ENCODE data around the gene S100A2.

S100A2 gene

DNA sequence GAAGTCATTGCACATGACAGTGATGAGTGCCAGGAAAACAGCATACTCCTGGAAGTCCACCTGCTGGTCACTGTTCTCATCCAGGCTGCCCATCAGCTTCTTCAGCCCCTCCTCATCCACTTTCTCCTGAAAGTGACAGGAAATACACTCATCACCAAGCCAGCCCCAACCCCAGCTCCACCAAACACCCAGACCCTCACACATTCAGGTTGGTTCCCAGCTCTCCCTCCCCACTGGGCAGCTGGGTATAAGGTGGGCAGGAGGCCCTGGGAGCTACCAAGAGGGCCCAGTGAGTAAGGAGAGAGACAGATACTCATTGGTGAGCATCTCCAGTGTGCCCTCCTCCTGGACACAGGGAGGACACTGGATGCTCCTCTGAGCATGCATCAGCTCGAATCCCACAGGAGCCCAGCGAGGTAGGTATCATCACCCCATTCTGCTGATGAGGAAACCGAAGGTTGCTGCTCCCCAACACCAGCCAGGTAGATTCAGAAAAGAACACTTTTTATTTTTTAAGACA, 4.1 kb downstream of the S100A2 start:
- ChIA-PET POLR2A (no interaction called here), CTCF (interaction anchor here (0.9 to 11.1 kb wide), 8 partner anchors 8 to 51 kb away, joined by 3 to 116 read pairs (median 4); partner anchors contain the start of gene S100A6)
- Histone ChIP-seq H3K27me3 (replicated peaks in 2 of 5; ENCODE audit: control insufficient read depth in 4 of 5, insufficient read depth in 5 of 5, low read length in 4 of 5) (no peaks in the 10 kb centered on the region), H3K36me3 (ENCODE audit: control insufficient read depth in 4 of 4, insufficient read depth in 4 of 4, low read length in 3 of 4) (no peaks in the 10 kb centered on the region), H3K4me3 (ENCODE audit: control insufficient read depth in 1 of 7, extremely low read depth in 1 of 7, insufficient read depth in 4 of 7, low read depth in 2 of 7, low read length in 6 of 7) (no peak overlapping the region), H3K4me1 (ENCODE audit: control extremely low read depth in 1 of 4, control insufficient read depth in 4 of 4, insufficient read depth in 4 of 4, low read length in 3 of 4) (peaks cover 0 to 28% (median 13%) of the 10 kb centered on the region in 4 experiments), H3K27ac (ENCODE audit: insufficient read depth in 1 of 2, low read depth in 1 of 2, low read length in 2 of 2, poor library complexity in 1 of 2, severe bottlenecking in 2 of 2) (no peak overlapping the region), H3K9me3 (ENCODE audit: control extremely low read depth in 1 of 5, control insufficient read depth in 4 of 5, insufficient read depth in 2 of 5, low read depth in 1 of 5, low read length in 4 of 5) (no peaks in the 10 kb centered on the region)
- whole genome bisulfite sequencing (ENCODE audit: insufficient coverage), result 96% methylated on average over 3 of the region's 3 CpGs
- no peak for DNase-seq

DNA sequence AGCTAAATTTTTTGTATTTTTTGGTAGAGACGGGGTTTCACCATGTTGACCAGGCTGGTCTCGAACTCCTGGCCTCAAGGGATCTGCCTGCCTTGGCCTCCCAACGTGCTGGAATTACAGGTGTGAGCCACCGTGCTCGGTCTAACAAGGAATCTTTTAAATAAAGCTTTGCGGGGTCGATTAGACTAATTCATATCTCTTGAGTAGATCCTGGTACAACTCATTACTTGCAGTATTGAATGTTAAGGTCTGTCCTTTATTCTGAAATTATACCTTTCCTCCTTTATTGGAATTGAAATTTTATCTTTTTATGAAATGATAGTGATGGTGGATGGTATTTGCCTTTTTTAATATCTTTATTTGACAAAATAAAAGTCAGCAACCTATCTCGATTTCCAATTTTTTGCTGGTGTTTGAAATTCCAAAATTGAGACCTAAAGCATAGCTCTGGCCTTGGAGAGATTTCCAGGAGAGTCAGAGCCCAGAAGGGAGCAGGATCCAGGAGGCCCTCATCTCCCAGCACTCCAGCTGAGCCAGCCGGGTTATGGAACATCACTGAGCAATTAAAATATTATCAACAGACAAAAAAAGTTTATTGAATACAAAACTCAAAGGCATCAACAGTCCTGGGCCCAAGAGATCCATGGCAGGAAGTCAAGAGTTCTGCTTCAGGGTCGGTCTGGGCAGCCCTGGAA, 4.7 kb downstream of the S100A2 start:
- Histone ChIP-seq H3K27me3 (replicated peaks in 2 of 5; ENCODE audit: control insufficient read depth in 4 of 5, insufficient read depth in 5 of 5, low read length in 4 of 5) (no peaks in the 10 kb centered on the region), H3K27ac (ENCODE audit: insufficient read depth in 1 of 2, low read depth in 1 of 2, low read length in 2 of 2, poor library complexity in 1 of 2, severe bottlenecking in 2 of 2) (no peak overlapping the region), H3K36me3 (ENCODE audit: control insufficient read depth in 4 of 4, insufficient read depth in 4 of 4, low read length in 3 of 4) (no peaks in the 10 kb centered on the region), H3K4me1 (ENCODE audit: control extremely low read depth in 1 of 4, control insufficient read depth in 4 of 4, insufficient read depth in 4 of 4, low read length in 3 of 4) (peaks cover 0 to 22% (median 7%) of the 10 kb centered on the region in 4 experiments), H3K4me3 (ENCODE audit: control insufficient read depth in 1 of 7, extremely low read depth in 1 of 7, insufficient read depth in 4 of 7, low read depth in 2 of 7, low read length in 6 of 7) (no peak overlapping the region), H3K9me3 (ENCODE audit: control extremely low read depth in 1 of 5, control insufficient read depth in 4 of 5, insufficient read depth in 2 of 5, low read depth in 1 of 5, low read length in 4 of 5) (no peaks in the 10 kb centered on the region)
- ChIA-PET CTCF (interaction anchor here (0.9 to 11.1 kb wide), 7 partner anchors 7 to 51 kb away, joined by 3 to 116 read pairs (median 5); partner anchors contain the start of gene S100A6), POLR2A (no interaction called here)
- WGBS (ENCODE audit: insufficient coverage), result 95% methylated on average over 6 of the region's 10 CpGs
- DNase-seq, result no peak

DNA sequence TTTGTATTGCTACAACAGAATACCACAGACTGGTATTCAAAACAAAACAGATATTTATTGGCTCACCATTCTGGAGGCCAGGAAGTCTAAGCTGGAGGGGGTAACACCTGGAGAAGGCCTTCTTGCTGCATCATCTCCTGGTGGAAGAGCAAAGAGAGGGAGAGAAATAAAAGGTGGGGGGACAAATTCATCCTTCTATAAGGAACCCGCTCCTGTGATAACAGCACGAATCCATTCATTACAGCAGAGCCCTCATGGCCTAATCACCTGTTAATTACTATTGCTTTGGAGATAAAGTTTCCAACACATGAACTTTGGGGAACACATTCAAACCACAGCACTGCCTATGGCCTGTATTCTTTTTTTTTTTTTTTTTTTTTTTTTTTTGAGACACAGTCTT, 5.4 kb downstream of the S100A2 start:
- Histone ChIP-seq H3K4me1 (ENCODE audit: control extremely low read depth in 1 of 4, control insufficient read depth in 4 of 4, insufficient read depth in 4 of 4, low read length in 3 of 4) (peaks cover 0 to 15% (median under 1%) of the 10 kb centered on the region in 4 experiments), H3K27me3 (replicated peaks in 2 of 5; ENCODE audit: control insufficient read depth in 4 of 5, insufficient read depth in 5 of 5, low read length in 4 of 5) (no peaks in the 10 kb centered on the region), H3K27ac (ENCODE audit: insufficient read depth in 1 of 2, low read depth in 1 of 2, low read length in 2 of 2, poor library complexity in 1 of 2, severe bottlenecking in 2 of 2) (no peak overlapping the region), H3K36me3 (ENCODE audit: control insufficient read depth in 4 of 4, insufficient read depth in 4 of 4, low read length in 3 of 4) (no peaks in the 10 kb centered on the region), H3K4me3 (ENCODE audit: control insufficient read depth in 1 of 7, extremely low read depth in 1 of 7, insufficient read depth in 4 of 7, low read depth in 2 of 7, low read length in 6 of 7) (no peak overlapping the region), H3K9me3 (ENCODE audit: control extremely low read depth in 1 of 5, control insufficient read depth in 4 of 5, insufficient read depth in 2 of 5, low read depth in 1 of 5, low read length in 4 of 5) (no peaks in the 10 kb centered on the region)
- POLR2A ChIA-PET, result no interaction called here
- WGBS (ENCODE audit: insufficient coverage), result no CpG with 5 or more reads among the region's 2 CpGs
- CTCF ChIA-PET, result interaction anchor here (1.1 to 11.1 kb wide), 4 partner anchors 8 to 26 kb away, joined by 3 to 116 read pairs (median 5); partner anchors contain the start of gene S100A6
- DNase-seq, result no peak

DNA sequence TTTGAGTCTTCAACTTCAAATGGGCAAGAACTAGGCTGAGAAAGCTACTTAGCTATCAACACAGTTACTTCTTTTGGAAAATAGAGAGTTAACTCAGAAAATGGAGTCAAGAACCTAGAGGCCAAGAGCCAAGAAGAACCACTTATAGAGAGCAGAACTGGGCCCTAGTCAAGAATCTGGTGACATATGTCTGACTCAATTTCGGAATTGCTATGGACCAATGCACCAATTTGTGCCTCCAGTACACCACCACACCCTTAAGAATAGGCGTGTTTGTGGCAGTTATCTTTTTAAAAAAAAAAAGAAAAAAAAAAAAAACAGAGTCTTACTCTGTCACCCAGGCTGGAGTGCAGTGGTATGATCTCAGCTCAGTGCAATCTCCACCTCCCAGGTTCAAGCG, 7.8 kb downstream of the S100A2 start:
- CTCF ChIA-PET, result interaction anchor here (0.7 to 11.1 kb wide), 5 partner anchors 10 to 23 kb away, joined by 4 to 116 read pairs (median 7); partner anchors contain the start of genes S100A4, S100A5 and S100A6
- DNase-seq, result no peak
- Histone ChIP-seq H3K4me3 (ENCODE audit: control insufficient read depth in 1 of 7, extremely low read depth in 1 of 7, insufficient read depth in 4 of 7, low read depth in 2 of 7, low read length in 6 of 7) (no peak overlapping the region), H3K27me3 (replicated peaks in 2 of 5; ENCODE audit: control insufficient read depth in 4 of 5, insufficient read depth in 5 of 5, low read length in 4 of 5) (no peaks in the 10 kb centered on the region), H3K36me3 (ENCODE audit: control insufficient read depth in 4 of 4, insufficient read depth in 4 of 4, low read length in 3 of 4) (no peaks in the 10 kb centered on the region), H3K9me3 (ENCODE audit: control extremely low read depth in 1 of 5, control insufficient read depth in 4 of 5, insufficient read depth in 2 of 5, low read depth in 1 of 5, low read length in 4 of 5) (no peaks in the 10 kb centered on the region), H3K27ac (ENCODE audit: insufficient read depth in 1 of 2, low read depth in 1 of 2, low read length in 2 of 2, poor library complexity in 1 of 2, severe bottlenecking in 2 of 2) (no peak overlapping the region), H3K4me1 (ENCODE audit: control extremely low read depth in 1 of 4, control insufficient read depth in 4 of 4, insufficient read depth in 4 of 4, low read length in 3 of 4) (peaks cover 0 to 18% (median 13%) of the 10 kb centered on the region in 4 experiments)
- WGBS (ENCODE audit: insufficient coverage), result 100% methylated on average over 1 of the region's 3 CpGs
- POLR2A ChIA-PET, result no interaction called here

DNA sequence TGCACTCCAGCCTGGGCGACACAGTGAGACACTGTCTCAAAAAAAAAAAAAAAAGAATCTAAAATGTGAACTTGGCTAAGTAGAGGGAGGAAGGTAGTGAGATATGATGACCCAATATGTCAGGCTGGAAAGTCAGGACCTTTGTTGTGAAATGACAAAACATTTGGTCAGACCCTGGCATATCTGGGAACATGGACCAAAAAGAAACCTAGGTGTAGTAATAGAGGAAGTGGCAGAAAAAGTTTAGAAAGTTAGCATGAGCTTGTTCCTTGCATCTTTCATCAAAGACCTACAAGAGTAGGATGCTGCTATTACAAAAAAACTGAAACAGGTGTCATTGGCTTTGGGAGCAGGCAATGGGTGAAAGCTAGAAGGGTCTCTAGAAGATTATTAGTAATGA, 9.3 kb downstream of the S100A2 start:
- no CpG with 5 or more reads among the region's 1 CpG for WGBS (ENCODE audit: insufficient coverage)
- no peak overlapping the region for H3K4me3 ChIP-seq (ENCODE audit: control insufficient read depth in 1 of 7, extremely low read depth in 1 of 7, insufficient read depth in 4 of 7, low read depth in 2 of 7, low read length in 6 of 7)
- H3K9me3 ChIP-seq (ENCODE audit: control extremely low read depth in 1 of 5, control insufficient read depth in 4 of 5, insufficient read depth in 2 of 5, low read depth in 1 of 5, low read length in 4 of 5), result no peaks in the 10 kb centered on the region
- no peak for DNase-seq
- no peak overlapping the region for H3K27ac ChIP-seq (ENCODE audit: insufficient read depth in 1 of 2, low read depth in 1 of 2, low read length in 2 of 2, poor library complexity in 1 of 2, severe bottlenecking in 2 of 2)
- CTCF ChIA-PET, result interaction anchor here (0.9 to 11.1 kb wide), 4 partner anchors 12 to 96 kb away, joined by 3 to 116 read pairs (median 6); partner anchors contain the start of genes S100A4 and S100A6
- no peaks in the 10 kb centered on the region for H3K36me3 ChIP-seq (ENCODE audit: control insufficient read depth in 4 of 4, insufficient read depth in 4 of 4, low read length in 3 of 4)
- POLR2A ChIA-PET, result interaction anchor here (1.0 kb wide), 1 partner anchor 11 kb away, joined by 3 read pairs; no protein-coding TSS in a partner anchor
- no peaks in the 10 kb centered on the region for H3K27me3 ChIP-seq (replicated peaks in 2 of 5; ENCODE audit: control insufficient read depth in 4 of 5, insufficient read depth in 5 of 5, low read length in 4 of 5)
- H3K4me1 ChIP-seq (ENCODE audit: control extremely low read depth in 1 of 4, control insufficient read depth in 4 of 4, insufficient read depth in 4 of 4, low read length in 3 of 4), result peaks cover 0 to 22% (median 15%) of the 10 kb centered on the region in 4 experiments

DNA sequence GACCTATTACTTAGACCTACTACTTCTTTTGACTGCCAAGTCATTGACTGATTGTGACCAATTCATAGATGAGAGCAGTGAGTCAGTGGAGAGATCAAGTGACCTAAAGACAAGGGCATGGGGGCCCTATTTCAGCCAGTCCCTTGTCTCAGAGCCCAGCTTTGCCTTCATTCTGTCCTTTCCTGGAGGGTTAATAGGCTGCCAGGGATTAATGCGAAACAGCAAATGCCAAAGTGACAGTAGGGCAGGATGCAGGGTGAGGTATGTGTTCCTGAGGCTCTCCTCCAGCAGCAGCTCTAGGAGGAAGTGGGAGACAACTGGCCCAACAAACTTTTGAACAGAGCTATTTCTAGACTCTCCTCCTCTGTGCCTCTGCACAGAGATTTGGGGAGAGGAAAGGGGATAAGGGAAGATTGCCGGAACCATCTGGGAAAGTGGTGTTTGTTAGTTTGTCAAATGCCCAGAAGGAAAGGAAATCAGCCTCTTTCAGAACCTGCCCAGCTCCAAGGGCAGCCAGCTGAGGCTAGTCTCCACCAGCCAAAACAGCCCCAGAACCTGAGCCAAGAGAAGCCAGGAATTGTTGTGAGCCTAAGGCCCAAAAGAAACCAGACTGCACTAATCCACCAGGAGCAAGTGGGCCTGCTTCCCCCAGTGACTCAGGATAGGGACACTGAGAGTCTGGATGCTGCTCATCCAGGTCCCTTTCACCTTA, 11.7 kb downstream of the S100A2 start:
- ChIA-PET CTCF (interaction anchor here (0.7 to 6.8 kb wide), 9 partner anchors 8 to 38 kb away, joined by 3 to 64 read pairs (median 4); partner anchors contain the start of genes S100A4 and S100A6), POLR2A (no interaction called here)
- no peak overlapping the region for H3K4me3 ChIP-seq (ENCODE audit: control insufficient read depth in 1 of 7, extremely low read depth in 1 of 7, insufficient read depth in 4 of 7, low read depth in 2 of 7, low read length in 6 of 7)
- no peaks in the 10 kb centered on the region for H3K36me3 ChIP-seq (ENCODE audit: control insufficient read depth in 4 of 4, insufficient read depth in 4 of 4, low read length in 3 of 4)
- H3K27me3 ChIP-seq (replicated peaks in 2 of 5; ENCODE audit: control insufficient read depth in 4 of 5, insufficient read depth in 5 of 5, low read length in 4 of 5), result no peaks in the 10 kb centered on the region
- peaks cover 0 to 46% (median 29%) of the 10 kb centered on the region in 4 experiments for H3K4me1 ChIP-seq (ENCODE audit: control extremely low read depth in 1 of 4, control insufficient read depth in 4 of 4, insufficient read depth in 4 of 4, low read length in 3 of 4)
- no peak for DNase-seq
- H3K27ac ChIP-seq (ENCODE audit: insufficient read depth in 1 of 2, low read depth in 1 of 2, low read length in 2 of 2, poor library complexity in 1 of 2, severe bottlenecking in 2 of 2), result no peak overlapping the region
- WGBS (ENCODE audit: insufficient coverage), result 0% methylated on average over 1 of the region's 2 CpGs
- H3K9me3 ChIP-seq (ENCODE audit: control extremely low read depth in 1 of 5, control insufficient read depth in 4 of 5, insufficient read depth in 2 of 5, low read depth in 1 of 5, low read length in 4 of 5), result no peaks in the 10 kb centered on the region
